MCF 10A (cell line): ENCODE results near the gene GJA8. TPM values are rescaled to one million over a fixed set of nuclear protein-coding genes. Genes with fewer than 3 reads are reported as not detected.

Source experiments
- BruUV-seq: library from RNA; stranded (reverse); fragments of 400-500 nt; replicated peaks from 2 replicates; lab custom pipeline; 2021; lab: Mats Ljungman, UMichigan
- CTCF ChIA-PET: fragments of 300-600 bp; sonication (Branson Sonifier 250); formaldehyde crosslinking; extraction: SDS; loops from one replicate; lab custom pipeline; 2021; ENCODE audit warnings: antibody characterized with exemption, inconsistent platforms; lab: Yijun Ruan, JAX
- POLR2A ChIA-PET: fragments of 300-600, 350-650 bp; sonication (Branson Sonifier 250); formaldehyde crosslinking; extraction: SDS; loops from one replicate; lab custom pipeline; 2020; ENCODE audit warnings: antibody characterized with exemption, inconsistent platforms; lab: Yijun Ruan, JAX
- DNase-seq: peaks from one replicate; pipeline ENCODE4 v3.0.0-alpha.2; 2018; ENCODE audit not compliant: unreplicated experiment
- H3K27ac Mint-ChIP-seq: one replicate; pipeline ENCODE4 v1.8.0; 2022; ENCODE audit warnings: mild to moderate bottlenecking, low read depth, mixed read lengths; ENCODE audit not compliant: unreplicated experiment
- H3K27me3 Mint-ChIP-seq: one replicate; pipeline ENCODE4 v1.8.0; 2022; ENCODE audit warnings: mixed read lengths; ENCODE audit not compliant: insufficient read depth, unreplicated experiment
- H3K36me3 Mint-ChIP-seq: one replicate; pipeline ENCODE4 v1.8.0; 2022; ENCODE audit warnings: mild to moderate bottlenecking, moderate library complexity, mixed read lengths; ENCODE audit not compliant: insufficient read depth, unreplicated experiment
- H3K4me1 Mint-ChIP-seq: one replicate; pipeline ENCODE4 v1.8.0; 2022; ENCODE audit warnings: mixed read lengths; ENCODE audit not compliant: insufficient read depth, unreplicated experiment
- H3K4me3 Mint-ChIP-seq: one replicate; pipeline ENCODE4 v1.8.0; 2022; ENCODE audit warnings: mild to moderate bottlenecking, moderate library complexity, mixed read lengths; ENCODE audit not compliant: unreplicated experiment
- H3K9me3 Mint-ChIP-seq: one replicate; pipeline ENCODE4 v1.8.0; 2022; ENCODE audit warnings: mixed read lengths; ENCODE audit not compliant: unreplicated experiment
- intact Hi-C: fragments of 100-400 bp; cut with micrococcal nuclease; formaldehyde crosslinking; loops from 2 replicates; pipeline ENCODE4 v1.14.1; 2022
- total RNA-seq: library from RNA; stranded (reverse); gene quantifications from 2 replicates; pipeline ENCODE4 v1.2.3, GENCODE V29; 2022
- TF ChIP-seq, protein P1 (sequence below): fragments of 200-600 bp; IDR thresholded peaks from one replicate; pipeline ENCODE4 v1.8.0; 2022; ENCODE audit warnings: antibody characterized with exemption, mild to moderate bottlenecking; ENCODE audit not compliant: unreplicated experiment

The GJA8 gene
- total RNA-seq, 1 experiment from 2014 or later, result not detected

DNA sequence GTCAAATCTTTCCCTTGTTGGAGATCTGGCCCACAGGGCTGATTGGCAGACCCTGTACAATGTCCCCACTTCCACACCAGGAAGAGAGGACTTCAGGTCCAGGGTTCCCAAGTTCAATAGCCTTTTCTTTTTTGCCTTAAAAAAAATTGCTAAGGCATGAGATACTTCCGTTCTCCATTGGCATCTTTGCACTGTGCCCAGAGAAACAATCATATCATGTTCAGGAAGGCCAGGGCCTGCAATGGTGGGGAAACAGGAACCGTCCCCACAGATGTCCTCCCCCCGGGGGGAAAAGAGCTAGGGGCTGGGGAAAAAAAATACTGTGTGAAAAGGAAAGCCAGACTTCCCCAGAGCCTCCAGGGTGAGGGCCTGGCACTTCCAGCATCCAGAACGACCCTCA lies 24.6 kb upstream of the GJA8 start:
- Mint-ChIP-seq H3K4me1 (no peaks in the 10 kb centered on the region), H3K27ac (no peak overlapping the region), H3K27me3 (no peaks in the 10 kb centered on the region), H3K4me3 (no peak overlapping the region), H3K9me3 (no peaks in the 10 kb centered on the region), H3K36me3 (no peaks in the 10 kb centered on the region)
- intact Hi-C loops, result no loop called here
- DNase-seq, result no peak
- no TSS peak for BruUV-seq
- TF ChIP-seq, protein P1, sequence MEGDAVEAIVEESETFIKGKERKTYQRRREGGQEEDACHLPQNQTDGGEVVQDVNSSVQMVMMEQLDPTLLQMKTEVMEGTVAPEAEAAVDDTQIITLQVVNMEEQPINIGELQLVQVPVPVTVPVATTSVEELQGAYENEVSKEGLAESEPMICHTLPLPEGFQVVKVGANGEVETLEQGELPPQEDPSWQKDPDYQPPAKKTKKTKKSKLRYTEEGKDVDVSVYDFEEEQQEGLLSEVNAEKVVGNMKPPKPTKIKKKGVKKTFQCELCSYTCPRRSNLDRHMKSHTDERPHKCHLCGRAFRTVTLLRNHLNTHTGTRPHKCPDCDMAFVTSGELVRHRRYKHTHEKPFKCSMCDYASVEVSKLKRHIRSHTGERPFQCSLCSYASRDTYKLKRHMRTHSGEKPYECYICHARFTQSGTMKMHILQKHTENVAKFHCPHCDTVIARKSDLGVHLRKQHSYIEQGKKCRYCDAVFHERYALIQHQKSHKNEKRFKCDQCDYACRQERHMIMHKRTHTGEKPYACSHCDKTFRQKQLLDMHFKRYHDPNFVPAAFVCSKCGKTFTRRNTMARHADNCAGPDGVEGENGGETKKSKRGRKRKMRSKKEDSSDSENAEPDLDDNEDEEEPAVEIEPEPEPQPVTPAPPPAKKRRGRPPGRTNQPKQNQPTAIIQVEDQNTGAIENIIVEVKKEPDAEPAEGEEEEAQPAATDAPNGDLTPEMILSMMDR, result no peak
- CTCF ChIA-PET, result interaction anchor here (1.4 to 2.1 kb wide), 3 partner anchors 14 to 236 kb away, joined by 3 to 9 read pairs (median 6); no protein-coding TSS in a partner anchor
- POLR2A ChIA-PET, result no interaction called here

DNA sequence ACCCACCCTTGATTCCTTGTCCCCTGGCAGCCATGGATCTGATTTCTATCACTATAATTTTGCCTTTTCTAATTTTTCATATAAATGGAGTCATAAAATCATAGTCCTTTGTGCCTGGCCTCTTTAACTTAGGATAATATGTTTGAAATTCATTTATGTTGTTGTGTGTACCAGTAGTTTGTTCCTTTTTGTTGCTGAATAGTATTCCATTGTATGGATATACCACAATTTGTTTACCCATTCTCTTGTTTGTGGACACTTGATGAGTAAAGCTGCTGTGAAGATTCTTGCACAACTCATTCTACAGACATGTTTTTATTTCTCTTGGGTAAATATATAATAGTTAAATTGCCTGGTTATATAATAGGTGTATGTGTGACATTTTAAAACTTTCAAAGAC lies 22.7 kb upstream of the GJA8 start:
- TF ChIP-seq, protein P1, result no peak
- DNase-seq, result no peak
- POLR2A ChIA-PET, result no interaction called here
- Mint-ChIP-seq H3K27me3 (no peaks in the 10 kb centered on the region), H3K4me1 (no peaks in the 10 kb centered on the region), H3K27ac (no peak overlapping the region), H3K9me3 (no peaks in the 10 kb centered on the region), H3K4me3 (no peak overlapping the region), H3K36me3 (no peaks in the 10 kb centered on the region)
- CTCF ChIA-PET, result interaction anchor here (0.6 kb wide), 1 partner anchor 13 kb away, joined by 3 read pairs; no protein-coding TSS in a partner anchor
- no TSS peak for BruUV-seq
- intact Hi-C loops, result no loop called here

DNA sequence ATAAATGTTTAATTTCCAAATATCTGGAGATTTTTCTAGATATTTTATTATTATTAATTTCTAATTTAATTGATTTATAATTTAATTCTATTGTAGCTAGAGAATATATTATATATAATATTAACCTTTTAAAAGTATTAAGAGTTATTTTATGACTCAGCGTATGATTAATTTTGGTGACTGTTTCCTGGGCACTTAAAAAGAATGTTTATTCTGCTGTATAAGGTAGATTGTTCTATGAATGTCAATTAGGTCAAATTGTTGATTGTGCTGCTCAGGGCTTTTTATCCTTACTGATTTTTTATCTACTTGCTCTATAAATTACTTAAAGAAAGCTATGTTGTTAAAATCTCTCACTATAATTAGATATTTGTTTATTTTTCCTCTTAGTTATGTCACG lies 20.1 kb upstream of the GJA8 start:
- no peak for DNase-seq
- TF ChIP-seq, protein P1, result no peak
- Mint-ChIP-seq H3K9me3 (no peaks in the 10 kb centered on the region), H3K4me3 (no peak overlapping the region), H3K27ac (no peak overlapping the region), H3K4me1 (no peaks in the 10 kb centered on the region), H3K27me3 (no peaks in the 10 kb centered on the region), H3K36me3 (no peaks in the 10 kb centered on the region)
- ChIA-PET CTCF (interaction anchor here (1.0 to 1.8 kb wide), 7 partner anchors 9 to 389 kb away, joined by 3 to 16 read pairs (median 6); no protein-coding TSS in a partner anchor), POLR2A (interaction anchor here (0.7 to 0.9 kb wide), 2 partner anchors 18 to 31 kb away, joined by 3 to 4 read pairs; no protein-coding TSS in a partner anchor)
- BruUV-seq, result no TSS peak
- intact Hi-C loops, result no loop called here

DNA sequence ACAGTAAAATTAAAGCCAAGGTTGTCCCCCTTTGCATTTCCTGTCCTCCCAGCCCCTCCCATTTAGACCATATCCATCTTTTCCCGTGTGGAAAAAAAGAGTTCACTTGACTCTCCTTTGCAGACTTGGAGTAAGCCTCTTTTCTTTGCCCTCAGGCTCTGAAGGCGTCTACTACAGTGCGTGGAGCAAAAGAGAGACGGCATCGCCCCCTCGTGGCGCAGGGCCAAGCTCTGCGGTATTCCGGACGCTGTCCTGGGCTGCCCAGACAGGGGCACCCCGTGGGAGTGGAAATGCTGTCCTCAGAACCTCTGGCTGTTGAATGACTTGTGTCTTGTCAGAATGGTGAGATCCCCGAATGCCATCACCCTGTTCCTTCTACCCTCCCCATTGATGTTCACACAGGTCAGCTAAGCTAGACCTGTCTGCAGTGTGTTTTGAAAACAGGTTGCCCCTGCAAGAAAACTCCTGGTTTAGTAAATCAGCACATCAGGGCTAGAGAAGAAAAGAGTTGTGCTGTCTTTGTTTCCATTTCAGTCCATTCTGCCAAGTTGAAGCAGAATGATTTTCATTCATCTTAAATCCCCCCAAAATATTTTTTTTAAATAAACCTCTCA lies 12.3 kb upstream of the GJA8 start:
- Mint-ChIP-seq H3K9me3 (no peaks in the 10 kb centered on the region), H3K36me3 (no peaks in the 10 kb centered on the region), H3K4me3 (no peak overlapping the region), H3K27ac (peak overlapping the region; percentile 44), H3K27me3 (no peaks in the 10 kb centered on the region), H3K4me1 (peaks cover 6% of the 10 kb centered on the region)
- ChIA-PET POLR2A (interaction anchor here (0.9 to 1.4 kb wide), 2 partner anchors 169 to 398 kb away, joined by 3 to 8 read pairs; no protein-coding TSS in a partner anchor), CTCF (interaction anchor here (0.6 to 7.9 kb wide), 20 partner anchors 8 to 617 kb away, joined by 3 to 149 read pairs (median 5); partner anchors contain the start of gene GJA8)
- BruUV-seq, result no TSS peak
- peak; percentile 85 for DNase-seq
- TF ChIP-seq, protein P1, result peak; percentile 66
- intact Hi-C loops, result loop anchor here (5.0 kb wide), 2 partner anchors 263 to 618 kb away; no protein-coding TSS in a partner anchor
